Ectodermal cell (in vitro differentiated cells): Measurements from ENCODE around the gene ZSWIM4.

Experiments
- H3K27ac ChIP-seq: 2 replicates; pipeline ENCODE4 v1.7.0; 2013; ENCODE audit warnings: mild to moderate bottlenecking, low read depth, low read length; ENCODE audit not compliant: insufficient read depth, poor library complexity, severe bottlenecking
- H3K27me3 ChIP-seq: 2 replicates; pipeline ENCODE4 v1.7.0; 2013; ENCODE audit warnings: mild to moderate bottlenecking, low read length; ENCODE audit not compliant: insufficient read depth, control insufficient read depth, poor library complexity, severe bottlenecking
- H3K36me3 ChIP-seq: one replicate; pipeline ENCODE4 v1.7.0; 2013; ENCODE audit warnings: low read length; ENCODE audit not compliant: control insufficient read depth, insufficient read depth
- H3K4me1 ChIP-seq: one replicate; pipeline ENCODE4 v1.7.0; 2013; ENCODE audit warnings: low read length; ENCODE audit not compliant: control insufficient read depth, insufficient read depth
- H3K4me3 ChIP-seq: 2 replicates; pipeline ENCODE4 v1.7.0; 2013; ENCODE audit warnings: low read depth, low read length, control low read depth; ENCODE audit not compliant: insufficient read depth
- H3K9me3 ChIP-seq: 2 replicates; pipeline ENCODE4 v1.7.0; 2013; ENCODE audit warnings: mild to moderate bottlenecking, low read length, moderate library complexity; ENCODE audit not compliant: control insufficient read depth
- WGBS, 2 experiments: methylation state at CpG; one replicate each; pipeline ENCODE4 v1.1.7; 2013; ENCODE audit warnings: missing lambda C conversion rate in 2 of 2; 5-methylcytosine and 5-hydroxymethylcytosine counted together

ZSWIM4 gene

GRCh38 chr19:13875824-13876223, 80.6 kb downstream of the ZSWIM4 start:
- Histone ChIP-seq H3K36me3 (no peaks in the 10 kb centered on the region), H3K27ac (no peak overlapping the region), H3K9me3 (no peaks in the 10 kb centered on the region), H3K4me3 (no peak overlapping the region), H3K27me3 (peaks cover 71% of the 10 kb centered on the region), H3K4me1 (peaks cover 11% of the 10 kb centered on the region)
- WGBS, 2 experiments = 88 to 97% methylated on average over 5 of the region's 5 CpGs

DNA sequence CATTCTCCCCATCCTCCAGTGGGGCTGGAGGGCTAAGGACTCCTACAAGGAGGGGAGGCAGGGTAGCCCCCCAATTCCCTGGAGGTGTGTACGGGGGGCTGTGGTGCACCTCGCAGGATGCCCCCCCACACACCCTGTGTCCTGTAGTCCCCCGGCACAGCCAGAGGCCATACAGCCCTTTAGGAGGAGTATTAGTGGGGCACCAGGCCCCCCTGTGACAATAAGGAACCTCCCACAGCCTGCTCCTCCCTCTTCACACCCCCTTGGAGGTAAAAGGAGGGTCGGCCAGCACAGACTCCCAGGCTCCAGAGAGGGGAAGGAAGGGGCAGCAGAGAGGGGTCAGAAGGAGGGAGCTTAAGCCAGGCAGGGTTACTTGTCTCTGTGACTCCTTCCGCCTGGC, 81.6 kb downstream of the ZSWIM4 start, which contains the start of gene NANOS3:
Gene NANOS3 (plus strand): TSS at position 301 of the 400 bp plus-strand sequence. CDS start 115 bp downstream, outside the sequence.
- WGBS, 2 experiments = 59 to 60% methylated on average over 5 of the region's 5 CpGs
- H3K9me3 ChIP-seq = no peaks in the 10 kb centered on the region
- no peak within 1 kb of the TSS for H3K27ac ChIP-seq
- no peak within 1 kb of the TSS for H3K4me3 ChIP-seq
- H3K4me1 ChIP-seq = peaks cover 21% of the 10 kb centered on the region
- no peaks in the 10 kb centered on the region for H3K36me3 ChIP-seq
- peaks cover 61% of the 10 kb centered on the region for H3K27me3 ChIP-seq

DNA sequence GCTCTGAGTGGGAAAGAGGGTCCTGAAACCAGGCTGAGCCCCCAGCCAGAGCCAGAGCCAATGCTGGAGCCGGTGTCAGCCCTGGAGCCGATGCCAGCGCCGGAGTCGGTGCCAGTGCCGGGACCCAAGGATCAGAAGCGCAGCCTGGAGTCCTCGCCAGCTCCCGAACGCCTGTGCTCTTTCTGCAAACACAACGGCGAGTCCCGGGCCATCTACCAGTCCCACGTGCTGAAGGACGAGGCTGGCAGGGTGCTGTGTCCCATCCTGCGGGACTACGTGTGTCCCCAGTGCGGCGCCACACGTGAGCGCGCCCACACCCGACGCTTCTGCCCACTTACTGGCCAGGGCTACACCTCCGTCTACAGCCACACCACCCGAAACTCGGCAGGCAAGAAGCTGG, 82.1 kb downstream of the ZSWIM4 start:
- Histone ChIP-seq H3K27ac (no peak overlapping the region), H3K4me3 (no peak overlapping the region), H3K27me3 (peaks cover 56% of the 10 kb centered on the region), H3K9me3 (no peaks in the 10 kb centered on the region), H3K36me3 (no peaks in the 10 kb centered on the region), H3K4me1 (peaks cover 25% of the 10 kb centered on the region)
- WGBS, 2 experiments = 89 to 91% methylated on average over 27 of the region's 27 CpGs

- H3K4me3 ChIP-seq = no peak overlapping the region
- no peak overlapping the region for H3K27ac ChIP-seq
- H3K36me3 ChIP-seq = no peaks in the 10 kb centered on the region
- no peaks in the 10 kb centered on the region for H3K9me3 ChIP-seq
- WGBS, 2 experiments = 9 to 11% methylated on average over 33 to 34 of the region's 34 CpGs
- peaks cover 27% of the 10 kb centered on the region for H3K4me1 ChIP-seq
- peaks cover 26% of the 10 kb centered on the region for H3K27me3 ChIP-seq
Observed at GRCh38 chr19:13880059-13881043, 85.1 kb downstream of the ZSWIM4 start.

DNA sequence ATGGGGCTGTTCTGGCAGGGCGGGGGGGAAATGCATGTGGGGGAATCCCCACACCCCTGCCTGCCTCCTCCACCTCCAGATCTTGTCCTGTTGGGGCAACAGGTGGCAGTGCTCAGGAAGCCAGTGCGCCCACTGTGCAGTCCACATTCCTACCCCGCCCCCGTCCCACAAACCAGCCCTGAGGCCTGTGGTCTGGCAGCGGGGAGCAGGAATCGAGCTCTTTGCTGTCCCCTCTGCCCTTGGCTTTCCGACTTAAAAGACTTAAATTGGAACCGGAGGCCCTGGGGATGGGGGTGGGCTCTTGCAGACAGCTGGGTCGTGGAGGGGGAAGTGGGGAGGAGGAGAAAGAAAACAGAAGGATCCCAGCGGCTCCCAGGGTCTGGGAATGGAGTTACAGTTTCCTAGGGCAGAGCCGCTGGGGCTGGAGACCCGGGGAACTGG, 86.0 kb downstream of the ZSWIM4 start:
- Histone ChIP-seq H3K27me3 (peaks cover 17% of the 10 kb centered on the region), H3K4me3 (no peak overlapping the region), H3K4me1 (peaks cover 27% of the 10 kb centered on the region), H3K9me3 (no peaks in the 10 kb centered on the region), H3K36me3 (no peaks in the 10 kb centered on the region), H3K27ac (peak overlapping the region; percentile 74)
- 7 to 9% methylated on average over 12 of the region's 12 CpGs for WGBS, 2 experiments
